ENCODE measurements around the gene BABAM1. TPM values are rescaled to one million over a fixed set of nuclear protein-coding genes. Genes with fewer than 3 reads are reported as not detected.

Gene BABAM1
- total RNA-seq, 1 donor from 2014 or later = 92.5 TPM

GRCh38 chr19:17226002-17226933 lies 41.0 kb upstream of the BABAM1 start, which contains the start of gene OCEL1:
OCEL1 (plus strand) TSS chr19:17226226; CDS start chr19:17226248, 22 bp downstream.
- DNase-seq (ENCODE audit: extremely low spot score, unreplicated experiment) = peak; percentile 98
- TF ChIP-seq CTCF (IDR thresholded peaks at IDR 0.05) = no peak
- H3K36me3 Mint-ChIP-seq (ENCODE audit: unreplicated experiment) = peaks cover 2% of the 10 kb centered on the region
- H3K4me1 Mint-ChIP-seq (ENCODE audit: unreplicated experiment) = peaks cover 9% of the 10 kb centered on the region
- peak within 1 kb of the TSS; percentile 95 for H3K27ac Mint-ChIP-seq (ENCODE audit: unreplicated experiment)
- no peaks in the 10 kb centered on the region for H3K9me3 Mint-ChIP-seq (ENCODE audit: unreplicated experiment)
- H3K27me3 Mint-ChIP-seq (ENCODE audit: unreplicated experiment) = no peaks in the 10 kb centered on the region
- H3K4me3 Mint-ChIP-seq (ENCODE audit: unreplicated experiment) = peak within 1 kb of the TSS; percentile 91

GRCh38 chr19:17227798-17228367 lies 39.4 kb upstream of the BABAM1 start:
- Mint-ChIP-seq H3K4me1 (ENCODE audit: unreplicated experiment) (peaks cover 9% of the 10 kb centered on the region), H3K9me3 (ENCODE audit: unreplicated experiment) (no peaks in the 10 kb centered on the region), H3K27ac (ENCODE audit: unreplicated experiment) (no peak overlapping the region), H3K36me3 (ENCODE audit: unreplicated experiment) (peaks cover 10% of the 10 kb centered on the region), H3K4me3 (ENCODE audit: unreplicated experiment) (no peak overlapping the region), H3K27me3 (ENCODE audit: unreplicated experiment) (no peaks in the 10 kb centered on the region)
- DNase-seq (ENCODE audit: extremely low spot score, unreplicated experiment) = no peak
- no peak for TF ChIP-seq CTCF (IDR thresholded peaks at IDR 0.05)

GRCh38 chr19:17229890-17230289 lies 37.4 kb upstream of the BABAM1 start:
- Mint-ChIP-seq H3K27ac (ENCODE audit: unreplicated experiment) (no peak overlapping the region), H3K4me3 (ENCODE audit: unreplicated experiment) (no peak overlapping the region), H3K36me3 (ENCODE audit: unreplicated experiment) (peaks cover 10% of the 10 kb centered on the region), H3K4me1 (ENCODE audit: unreplicated experiment) (peaks cover 14% of the 10 kb centered on the region), H3K9me3 (ENCODE audit: unreplicated experiment) (no peaks in the 10 kb centered on the region), H3K27me3 (ENCODE audit: unreplicated experiment) (no peaks in the 10 kb centered on the region)
- no peak for TF ChIP-seq CTCF (IDR thresholded peaks at IDR 0.05)
- DNase-seq (ENCODE audit: extremely low spot score, unreplicated experiment) = no peak

GRCh38 chr19:17232258-17232657 lies 35.0 kb upstream of the BABAM1 start:
- no peak for TF ChIP-seq CTCF (IDR thresholded peaks at IDR 0.05)
- Mint-ChIP-seq H3K4me3 (ENCODE audit: unreplicated experiment) (no peak overlapping the region), H3K4me1 (ENCODE audit: unreplicated experiment) (peaks cover 14% of the 10 kb centered on the region), H3K27ac (ENCODE audit: unreplicated experiment) (no peak overlapping the region), H3K36me3 (ENCODE audit: unreplicated experiment) (peaks cover 10% of the 10 kb centered on the region), H3K9me3 (ENCODE audit: unreplicated experiment) (no peaks in the 10 kb centered on the region), H3K27me3 (ENCODE audit: unreplicated experiment) (no peaks in the 10 kb centered on the region)
- DNase-seq (ENCODE audit: extremely low spot score, unreplicated experiment) = no peak

GRCh38 chr19:17234911-17235299 lies 32.3 kb upstream of the BABAM1 start:
- Mint-ChIP-seq H3K4me3 (ENCODE audit: unreplicated experiment) (peak overlapping the region; percentile 47), H3K27ac (ENCODE audit: unreplicated experiment) (no peak overlapping the region), H3K4me1 (ENCODE audit: unreplicated experiment) (peaks cover 13% of the 10 kb centered on the region), H3K27me3 (ENCODE audit: unreplicated experiment) (no peaks in the 10 kb centered on the region), H3K36me3 (ENCODE audit: unreplicated experiment) (peaks cover 16% of the 10 kb centered on the region), H3K9me3 (ENCODE audit: unreplicated experiment) (no peaks in the 10 kb centered on the region)
- no peak for DNase-seq (ENCODE audit: extremely low spot score, unreplicated experiment)
- no peak for TF ChIP-seq CTCF (IDR thresholded peaks at IDR 0.05)
